Activated CD8-positive, alpha-beta T cell treated with anti-CD3 and anti-CD28 coated beads for 36 hours (primary cell): ENCODE data around the gene TRIM52. TPM values are rescaled to one million over a fixed set of nuclear protein-coding genes. Genes with fewer than 3 reads are reported as not detected.

ENCODE experiments used
- ATAC-seq: fragments of 200-7000 bp; cut with Tn5 transposase; one replicate; pipeline ENCODE4 v1.10.0; 2021; ENCODE audit warnings: mild to moderate bottlenecking, moderate library complexity
- CTCF ChIA-PET: fragments of 350-600 bp; sonication (Branson Sonifier 250); formaldehyde crosslinking; loops from one replicate; lab custom pipeline; 2021; ENCODE audit warnings: antibody characterized with exemption; lab: Charles Lee
- POLR2A ChIA-PET: fragments of 350-600 bp; sonication (Branson Sonifier 250); formaldehyde crosslinking; loops from one replicate; lab custom pipeline; 2021; ENCODE audit warnings: antibody characterized with exemption; lab: Charles Lee
- DNase-seq: peaks from one replicate; pipeline ENCODE4 v3.0.0-alpha.2; 2020
- H3K27ac Mint-ChIP-seq: one replicate; pipeline ENCODE4 v1.8.0; 2021; ENCODE audit warnings: mild to moderate bottlenecking, mixed read lengths
- H3K27me3 Mint-ChIP-seq: one replicate; pipeline ENCODE4 v1.8.0; 2021; ENCODE audit warnings: mixed read lengths
- H3K36me3 Mint-ChIP-seq: one replicate; pipeline ENCODE4 v1.8.0; 2021; ENCODE audit warnings: low read depth, mixed read lengths
- H3K4me1 Mint-ChIP-seq: one replicate; pipeline ENCODE4 v1.8.0; 2021; ENCODE audit warnings: low read depth, mixed read lengths
- H3K4me3 Mint-ChIP-seq: one replicate; pipeline ENCODE4 v1.8.0; 2021; ENCODE audit warnings: mild to moderate bottlenecking, moderate library complexity, mixed read lengths
- H3K9me3 Mint-ChIP-seq: one replicate; pipeline ENCODE4 v1.8.0; 2021; ENCODE audit warnings: mixed read lengths
- CTCF ChIP-seq: fragments of 200-600 bp; IDR thresholded peaks from one replicate; pipeline ENCODE4 v1.8.0; 2022; ENCODE audit warnings: antibody characterized with exemption, mild to moderate bottlenecking
- intact Hi-C: fragments of 100-400 bp; cut with micrococcal nuclease; formaldehyde crosslinking; loops from one replicate; pipeline ENCODE4 v1.10.0; 2022
- total RNA-seq, 2 experiments: library from RNA; stranded (reverse); gene quantifications; one replicate each; pipeline ENCODE4 v1.2.3, GENCODE V29; 2021

The TRIM52 gene
- total RNA-seq, 2 experiments from 2014 or later = 13.2 to 13.8 TPM

- DNase-seq (no peak), ATAC-seq (peak; percentile 2)
- H3K4me3 Mint-ChIP-seq = peak overlapping the region; percentile 95
- POLR2A ChIA-PET = interaction anchor here (1.0 to 35.9 kb wide), 10 partner anchors 9 to 57 kb away, joined by 3 to 746 read pairs (median 6); partner anchors contain the start of genes RACK1, TRIM41 and TRIM52
- CTCF ChIA-PET = interaction anchor here (1.0 to 2.3 kb wide), 3 partner anchors 10 to 38 kb away, joined by 3 to 10 read pairs (median 6); partner anchors contain the start of gene TRIM52
- peaks cover 54% of the 10 kb centered on the region for H3K36me3 Mint-ChIP-seq
- TF ChIP-seq CTCF = no peak
- H3K9me3 Mint-ChIP-seq = no peaks in the 10 kb centered on the region
- H3K27ac Mint-ChIP-seq = peak overlapping the region; percentile 99
- no peaks in the 10 kb centered on the region for H3K27me3 Mint-ChIP-seq
- peaks cover 48% of the 10 kb centered on the region for H3K4me1 Mint-ChIP-seq
- intact Hi-C loops = no loop called here
Measured at GRCh38 chr5:181245427-181246275, 15.3 kb downstream of the TRIM52 start.

GRCh38 chr5:181243564-181244343 lies 17.2 kb downstream of the TRIM52 start, which contains the start of gene RACK1:
Gene RACK1 (minus strand): TSS chr5:181243906. CDS start chr5:181243800, 106 bp downstream.
- ATAC-seq = peak; percentile 68
- CTCF ChIA-PET = interaction anchor here (0.8 to 2.3 kb wide), 2 partner anchors 12 to 59 kb away, joined by 3 to 10 read pairs; no protein-coding TSS in a partner anchor
- Mint-ChIP-seq H3K4me3 (peak within 1 kb of the TSS; percentile 99), H3K36me3 (peaks cover 64% of the 10 kb centered on the region), H3K27me3 (no peaks in the 10 kb centered on the region), H3K27ac (peak within 1 kb of the TSS; percentile 100), H3K9me3 (no peaks in the 10 kb centered on the region), H3K4me1 (peaks cover 42% of the 10 kb centered on the region)
- POLR2A ChIA-PET = interaction anchor here (0.6 to 35.9 kb wide), 11 partner anchors 5 to 111 kb away, joined by 3 to 746 read pairs (median 7); partner anchors contain the start of genes RACK1, TRIM41 and TRIM52
- intact Hi-C loops = loop anchor here (2.0 kb wide), 1 partner anchor 19 kb away; no protein-coding TSS in a partner anchor
- peak; percentile 94 for DNase-seq
- TF ChIP-seq CTCF = no peak

- Mint-ChIP-seq H3K27me3 (no peaks in the 10 kb centered on the region), H3K4me3 (peak overlapping the region; percentile 99), H3K27ac (peak overlapping the region; percentile 100), H3K4me1 (peaks cover 41% of the 10 kb centered on the region), H3K36me3 (peaks cover 69% of the 10 kb centered on the region), H3K9me3 (no peaks in the 10 kb centered on the region)
- POLR2A ChIA-PET = interaction anchor here (1.2 to 35.9 kb wide), 7 partner anchors 6 to 432 kb away, joined by 3 to 746 read pairs (median 34); partner anchors contain the start of genes RACK1, TRIM41 and TRIM52
- CTCF ChIA-PET = interaction anchor here (0.8 kb wide), 1 partner anchor 80 kb away, joined by 3 read pairs; no protein-coding TSS in a partner anchor
- intact Hi-C loops = loop anchor here (2.0 kb wide), 1 partner anchor 18 kb away; no protein-coding TSS in a partner anchor
- no peak for TF ChIP-seq CTCF
- ATAC-seq = no peak
- DNase-seq = no peak
Measured at GRCh38 chr5:181243018-181243563, 17.9 kb downstream of the TRIM52 start.

GRCh38 chr5:181242031-181242451 lies 18.9 kb downstream of the TRIM52 start:
- intact Hi-C loops = loop anchor here (2.0 kb wide), 1 partner anchor 17 kb away; no protein-coding TSS in a partner anchor
- Mint-ChIP-seq H3K36me3 (peaks cover 71% of the 10 kb centered on the region), H3K4me3 (peak overlapping the region; percentile 99)

More at GRCh38 chr5:181242031-181242451, 18.9 kb downstream of the TRIM52 start:
- Mint-ChIP-seq H3K27me3 (no peaks in the 10 kb centered on the region), H3K9me3 (no peaks in the 10 kb centered on the region), H3K27ac (peak overlapping the region; percentile 100), H3K4me1 (peaks cover 44% of the 10 kb centered on the region)
- POLR2A ChIA-PET = interaction anchor here (0.6 to 35.9 kb wide), 8 partner anchors 7 to 431 kb away, joined by 3 to 746 read pairs (median 24); partner anchors contain the start of genes RACK1, TRIM41 and TRIM52
- no peak for ATAC-seq
- no peak for TF ChIP-seq CTCF
- no peak for DNase-seq
- CTCF ChIA-PET = interaction anchor here (0.8 kb wide), 1 partner anchor 79 kb away, joined by 3 read pairs; no protein-coding TSS in a partner anchor
